Ishikawa (cell line): ENCODE measurements around the gene MTF2.

Experiments used
- EP300 ChIP-seq: IDR thresholded peaks from 2 replicates; pipeline ENCODE4 v1.6.1; 2012; ENCODE audit warnings: borderline replicate concordance
- NFIC ChIP-seq: IDR thresholded peaks from 2 replicates; pipeline ENCODE4 v1.6.1; 2012
- RAD21 ChIP-seq: IDR thresholded peaks from 2 replicates; pipeline ENCODE4 v1.6.1; 2012; ENCODE audit warnings: low read depth
- TEAD4 ChIP-seq: IDR thresholded peaks from 2 replicates; pipeline ENCODE4 v1.6.1; 2012
- TF ChIP-seq, protein P1 (sequence below): IDR thresholded peaks from 2 replicates; pipeline ENCODE4 v1.6.1; 2012; ENCODE audit warnings: low read depth, mild to moderate bottlenecking

DNA sequence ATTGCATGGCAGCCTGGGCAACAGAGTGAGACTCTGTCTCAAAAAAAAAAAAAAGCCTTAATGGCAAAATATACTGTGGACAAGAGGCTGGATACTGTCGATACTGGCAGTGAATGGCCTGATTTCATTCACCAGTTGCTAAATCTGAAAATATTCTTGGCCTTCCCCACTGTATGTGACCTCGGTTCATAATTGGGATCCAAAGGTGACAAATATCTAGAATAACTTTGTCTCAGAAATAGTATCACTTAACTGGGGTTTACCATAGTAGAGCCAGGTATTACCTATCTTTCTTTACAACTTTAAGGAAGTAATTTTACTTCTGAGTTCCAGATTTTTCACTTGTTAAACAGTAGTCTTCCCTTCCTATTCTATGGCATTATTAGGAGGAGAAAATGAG lies 8.4 kb downstream of the MTF2 start:
- TF ChIP-seq RAD21 (no peak), EP300 (no peak), NFIC (no peak), TEAD4 (no peak)
- TF ChIP-seq, protein P1, sequence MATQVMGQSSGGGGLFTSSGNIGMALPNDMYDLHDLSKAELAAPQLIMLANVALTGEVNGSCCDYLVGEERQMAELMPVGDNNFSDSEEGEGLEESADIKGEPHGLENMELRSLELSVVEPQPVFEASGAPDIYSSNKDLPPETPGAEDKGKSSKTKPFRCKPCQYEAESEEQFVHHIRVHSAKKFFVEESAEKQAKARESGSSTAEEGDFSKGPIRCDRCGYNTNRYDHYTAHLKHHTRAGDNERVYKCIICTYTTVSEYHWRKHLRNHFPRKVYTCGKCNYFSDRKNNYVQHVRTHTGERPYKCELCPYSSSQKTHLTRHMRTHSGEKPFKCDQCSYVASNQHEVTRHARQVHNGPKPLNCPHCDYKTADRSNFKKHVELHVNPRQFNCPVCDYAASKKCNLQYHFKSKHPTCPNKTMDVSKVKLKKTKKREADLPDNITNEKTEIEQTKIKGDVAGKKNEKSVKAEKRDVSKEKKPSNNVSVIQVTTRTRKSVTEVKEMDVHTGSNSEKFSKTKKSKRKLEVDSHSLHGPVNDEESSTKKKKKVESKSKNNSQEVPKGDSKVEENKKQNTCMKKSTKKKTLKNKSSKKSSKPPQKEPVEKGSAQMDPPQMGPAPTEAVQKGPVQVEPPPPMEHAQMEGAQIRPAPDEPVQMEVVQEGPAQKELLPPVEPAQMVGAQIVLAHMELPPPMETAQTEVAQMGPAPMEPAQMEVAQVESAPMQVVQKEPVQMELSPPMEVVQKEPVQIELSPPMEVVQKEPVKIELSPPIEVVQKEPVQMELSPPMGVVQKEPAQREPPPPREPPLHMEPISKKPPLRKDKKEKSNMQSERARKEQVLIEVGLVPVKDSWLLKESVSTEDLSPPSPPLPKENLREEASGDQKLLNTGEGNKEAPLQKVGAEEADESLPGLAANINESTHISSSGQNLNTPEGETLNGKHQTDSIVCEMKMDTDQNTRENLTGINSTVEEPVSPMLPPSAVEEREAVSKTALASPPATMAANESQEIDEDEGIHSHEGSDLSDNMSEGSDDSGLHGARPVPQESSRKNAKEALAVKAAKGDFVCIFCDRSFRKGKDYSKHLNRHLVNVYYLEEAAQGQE: no peak
